OCI-LY7 (cell line): ENCODE measurements around the gene FLNC. TPM values are rescaled to one million over a fixed set of nuclear protein-coding genes. Genes with fewer than 3 reads are reported as not detected.

Experiments used
- BruUV-seq: library from RNA; stranded (reverse); fragments of 400-500 nt; replicated peaks from 2 replicates; lab custom pipeline; 2021; lab: Mats Ljungman, UMichigan
- CTCF ChIA-PET: fragments of 300-600 bp; sonication (Branson Sonifier 250); formaldehyde crosslinking; loops from one replicate; lab custom pipeline; 2022; ENCODE audit warnings: antibody characterized with exemption; ENCODE audit not compliant: unreplicated experiment; lab: Charles Lee
- POLR2A ChIA-PET: fragments of 300-600 bp; sonication (Branson Sonifier 250); formaldehyde crosslinking; loops from one replicate; lab custom pipeline; 2022; ENCODE audit warnings: antibody characterized with exemption; lab: Charles Lee
- DNase-seq: peaks from one replicate; pipeline ENCODE4 v3.0.0-alpha.2; 2015; ENCODE audit warnings: low spot score
- H2AFZ ChIP-seq: fragments of 200-600 bp; sonication (generic), shearing (Covaris generic); 2 replicates; pipeline ENCODE4 v1.6.1; 2014; ENCODE audit warnings: mild to moderate bottlenecking, antibody characterized with exemption, low read length, moderate library complexity
- H3K27ac ChIP-seq: fragments of 200-600 bp; sonication (generic); 2 replicates; pipeline ENCODE4 v1.5.1; 2014; ENCODE audit warnings: mixed run types, low read depth, mild to moderate bottlenecking, moderate library complexity, low read length, inconsistent platforms; ENCODE audit not compliant: poor library complexity, severe bottlenecking
- H3K36me3 ChIP-seq: fragments of 200-600 bp; sonication (generic); 2 replicates; pipeline ENCODE4 v1.6.1; 2014; ENCODE audit warnings: mild to moderate bottlenecking, antibody characterized with exemption, low read length, moderate library complexity, mixed read lengths; ENCODE audit not compliant: insufficient read depth
- H3K4me1 ChIP-seq: fragments of 200-600 bp; sonication (generic); 2 replicates; pipeline ENCODE4 v1.5.1; 2014; ENCODE audit warnings: mild to moderate bottlenecking, low read length; ENCODE audit not compliant: insufficient read depth, poor library complexity, severe bottlenecking
- H3K4me2 ChIP-seq: fragments of 200-600 bp; sonication (generic); 2 replicates; pipeline ENCODE4 v1.6.1; 2014; ENCODE audit warnings: mild to moderate bottlenecking, low read length
- H3K4me3 ChIP-seq: fragments of 200-600 bp; sonication (generic); 2 replicates; pipeline ENCODE4 v1.5.1; 2014; ENCODE audit warnings: mild to moderate bottlenecking, low read depth, low read length; ENCODE audit not compliant: poor library complexity, severe bottlenecking
- H3K79me2 ChIP-seq: fragments of 200-600 bp; sonication (generic); 2 replicates; pipeline ENCODE4 v1.6.1; 2016; ENCODE audit warnings: low read depth, mild to moderate bottlenecking, low read length, moderate library complexity, mixed read lengths; ENCODE audit not compliant: insufficient read depth
- H3K9me2 ChIP-seq: fragments of 200-600 bp; sonication (generic); 2 replicates; pipeline ENCODE4 v1.6.1; 2016; ENCODE audit warnings: mild to moderate bottlenecking, low read length, mixed read lengths; ENCODE audit not compliant: insufficient read depth
- H3K9me3 ChIP-seq: fragments of 200-600 bp; sonication (generic); 2 replicates; pipeline ENCODE4 v1.6.1; 2014; ENCODE audit warnings: mild to moderate bottlenecking, mixed run types, low read length, mixed read lengths
- H4K20me1 ChIP-seq: fragments of 200-600 bp; sonication (generic); 2 replicates; pipeline ENCODE4 v1.6.1; 2014; ENCODE audit warnings: mild to moderate bottlenecking, antibody characterized with exemption, low read length, moderate library complexity, mixed read lengths; ENCODE audit not compliant: insufficient read depth
- CTCF ChIP-seq: fragments of 200-600 bp; sonication (generic); conservative IDR thresholded peaks from 2 replicates; pipeline ENCODE4 v1.5.1; 2014; ENCODE audit warnings: mild to moderate bottlenecking, antibody characterized with exemption, low read length, moderate library complexity, mixed read lengths
- EZH2phosphoT487 ChIP-seq: fragments of 200-600 bp; sonication (generic); IDR thresholded peaks from 2 replicates; pipeline ENCODE4 v1.6.1; 2018; ENCODE audit warnings: low read depth, borderline replicate concordance, mild to moderate bottlenecking, mixed run types, antibody characterized with exemption, low read length, moderate library complexity, mixed read lengths
- intact Hi-C: fragments of 100-400 bp; cut with micrococcal nuclease; formaldehyde crosslinking; loops from one replicate; pipeline ENCODE4 v1.10.0; 2022; ENCODE audit not compliant: unreplicated experiment
- total RNA-seq, 2 experiments: library from RNA; depleted of rRNA in 1 of 2; stranded (reverse); fragments of >200 nt in 1 of 2; shearing (Covaris generic) in 1 of 2; gene quantifications; 2 replicates each; pipeline ENCODE4 v1.2.3, GENCODE V29; 2014 to 2022

The FLNC gene
- total RNA-seq, 2 experiments from 2014 or later = 0.03 to 0.06 TPM

DNA sequence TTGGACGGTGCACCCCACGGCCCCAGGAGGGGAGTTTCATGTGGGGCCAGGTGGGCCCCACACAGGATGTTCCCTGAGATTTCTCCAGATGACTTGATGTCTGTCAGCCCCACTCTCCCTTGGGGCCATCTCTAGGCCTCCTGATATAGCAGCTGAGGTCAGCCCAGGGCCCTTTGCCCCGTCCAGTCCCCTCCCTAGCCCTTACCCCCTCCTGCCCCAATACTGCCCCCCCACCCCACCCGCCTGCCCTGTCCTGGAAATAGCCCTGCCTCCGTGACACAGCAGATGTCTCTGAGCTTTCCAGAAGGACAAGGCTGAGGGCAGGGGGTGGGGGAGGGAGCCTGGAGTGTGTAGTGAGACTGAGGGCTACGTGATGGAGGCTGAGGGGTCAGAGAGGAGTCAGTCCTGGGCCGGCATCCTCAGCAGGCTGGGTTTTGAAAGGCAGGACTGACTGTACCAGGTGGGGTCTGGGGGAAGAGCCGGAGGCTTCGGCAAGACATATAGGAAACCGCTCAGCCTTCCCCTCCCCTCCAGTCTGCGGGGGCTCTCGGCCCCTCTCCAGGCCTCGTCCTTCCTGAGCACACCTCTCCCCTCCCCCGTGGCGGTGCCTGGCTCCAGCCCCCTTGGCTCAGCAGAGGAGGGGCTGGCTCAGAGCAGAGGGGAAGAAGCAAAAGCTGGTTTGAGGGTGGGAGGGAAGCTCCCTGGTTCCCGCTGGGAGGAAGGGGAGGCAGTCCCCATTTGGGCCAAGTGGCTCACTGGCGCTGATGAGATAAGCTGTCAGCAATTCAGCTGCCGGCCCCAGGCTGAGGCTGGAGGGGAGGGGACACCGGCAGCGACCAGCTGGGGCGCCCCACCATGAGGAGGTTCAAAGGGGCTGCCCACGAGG lies 2.0 kb downstream of the FLNC start:
- H3K9me3 ChIP-seq = no peaks in the 10 kb centered on the region
- H3K4me3 ChIP-seq = no peak overlapping the region
- no peak overlapping the region for H3K27ac ChIP-seq
- H3K79me2 ChIP-seq = no peaks in the 10 kb centered on the region
- DNase-seq = peak; percentile 7
- no peaks in the 10 kb centered on the region for H4K20me1 ChIP-seq
- H3K9me2 ChIP-seq = no peaks in the 10 kb centered on the region
- H2AFZ ChIP-seq = no peak overlapping the region
- H3K36me3 ChIP-seq = no peaks in the 10 kb centered on the region
- TF ChIP-seq EZH2phosphoT487 (no peak), CTCF (no peak)
- ChIA-PET POLR2A (interaction anchor here (0.5 to 1.2 kb wide), 3 partner anchors 40 to 310 kb away, joined by 3 to 4 read pairs (median 3); no protein-coding TSS in a partner anchor), CTCF (interaction anchor here (0.6 kb wide), 2 partner anchors 13 to 195 kb away, joined by 3 to 7 read pairs; no protein-coding TSS in a partner anchor)
- peak overlapping the region; percentile 33 for H3K4me2 ChIP-seq
- no TSS peak for BruUV-seq
- intact Hi-C loops = no loop called here
- H3K4me1 ChIP-seq = peaks cover 14% of the 10 kb centered on the region

DNA sequence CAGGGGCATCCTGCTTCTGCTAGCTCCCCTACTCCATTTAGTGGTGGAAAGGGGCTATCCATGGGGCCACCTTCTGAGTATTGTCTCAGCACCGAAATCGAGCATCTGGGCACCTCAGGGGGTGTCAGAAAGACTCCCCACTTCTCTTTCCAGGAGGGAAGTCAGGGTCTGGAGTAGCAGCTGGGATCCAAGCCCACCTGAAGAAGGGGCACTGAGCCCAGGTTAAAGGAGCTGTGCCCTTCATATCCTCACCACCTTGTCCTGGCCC lies 2.6 kb downstream of the FLNC start:
- no peak overlapping the region for H3K27ac ChIP-seq
- no peak for TF ChIP-seq CTCF
- no peak for TF ChIP-seq EZH2phosphoT487
- BruUV-seq = no TSS peak
- no peaks in the 10 kb centered on the region for H3K9me2 ChIP-seq
- CTCF ChIA-PET = no interaction called here
- no peaks in the 10 kb centered on the region for H4K20me1 ChIP-seq
- no peak overlapping the region for H2AFZ ChIP-seq
- POLR2A ChIA-PET = interaction anchor here (0.6 to 1.2 kb wide), 2 partner anchors 174 to 249 kb away, joined by 3 to 8 read pairs; no protein-coding TSS in a partner anchor
- DNase-seq = no peak
- H3K4me1 ChIP-seq = peaks cover 14% of the 10 kb centered on the region
- no peaks in the 10 kb centered on the region for H3K9me3 ChIP-seq
- H3K4me3 ChIP-seq = no peak overlapping the region
- intact Hi-C loops = no loop called here
- H3K36me3 ChIP-seq = no peaks in the 10 kb centered on the region
- H3K79me2 ChIP-seq = no peaks in the 10 kb centered on the region
- no peak overlapping the region for H3K4me2 ChIP-seq
